Measurements from ENCODE around the gene APLP2.
"Not testable (repeated sequence)": the region's sequence is repeated elsewhere in the genome, so short reads cannot be mapped to it uniquely, and the experiment has no call there.

APLP2 gene

GRCh38 chr11:130061017-130061416 lies 8.7 kb upstream of the APLP2 start:
- DNase-seq = no peak

- no peak for DNase-seq
These were observed 7.7 kb upstream of the APLP2 start for GRCh38 chr11:130062026-130062425.

- DNase-seq = no peak
These were observed 6.2 kb upstream of the APLP2 start for GRCh38 chr11:130063451-130063850.

- DNase-seq = no peak
These were observed 5.1 kb upstream of the APLP2 start for GRCh38 chr11:130064596-130064995.

- no peak for DNase-seq
These were observed 3.4 kb upstream of the APLP2 start for GRCh38 chr11:130066338-130066737.

- DNase-seq = no peak
These were observed 1.1 kb upstream of the APLP2 start for GRCh38 chr11:130068546-130068985.

GRCh38 chr11:130068986-130069658 lies 572 bp upstream of the APLP2 start:
- peak; percentile 95 for DNase-seq

GRCh38 chr11:130070109-130070845 lies 583 bp downstream of the APLP2 start:
- DNase-seq = peak; percentile 31

GRCh38 chr11:130070846-130071200 lies 1.1 kb downstream of the APLP2 start:
- DNase-seq = peak; percentile 20

- peak; percentile 24 for DNase-seq
These were observed 1.6 kb downstream of the APLP2 start for GRCh38 chr11:130071211-130071712.

GRCh38 chr11:130074736-130075135 lies 5.0 kb downstream of the APLP2 start:
- DNase-seq = no peak

GRCh38 chr11:130076778-130077481 lies 7.2 kb downstream of the APLP2 start:
- no peak for DNase-seq

GRCh38 chr11:130077671-130078070 lies 8.0 kb downstream of the APLP2 start:
- no peak for DNase-seq

GRCh38 chr11:130078080-130078479 lies 8.4 kb downstream of the APLP2 start:
- DNase-seq = no peak

- DNase-seq = no peak
These were observed 16.1 kb downstream of the APLP2 start for GRCh38 chr11:130085671-130086290.

- DNase-seq = no peak
These were observed 17.0 kb downstream of the APLP2 start for GRCh38 chr11:130086669-130087068.

GRCh38 chr11:130087294-130087926 lies 17.7 kb downstream of the APLP2 start:
- DNase-seq = no peak

- DNase-seq = peak; percentile 13
These were observed 18.5 kb downstream of the APLP2 start for GRCh38 chr11:130088217-130088616.

- no peak for DNase-seq
These were observed 19.4 kb downstream of the APLP2 start for GRCh38 chr11:130088919-130089673.

GRCh38 chr11:130089674-130090073 lies 20.0 kb downstream of the APLP2 start:
- DNase-seq = peak; percentile 22

GRCh38 chr11:130090517-130090916 lies 20.8 kb downstream of the APLP2 start:
- DNase-seq = not testable (repeated sequence)

GRCh38 chr11:130091169-130091568 lies 21.5 kb downstream of the APLP2 start:
- DNase-seq = not testable (repeated sequence)

All from fibroblast of skin of scalp (primary cell).